ENCODE results near the gene DPH2.

DNA sequence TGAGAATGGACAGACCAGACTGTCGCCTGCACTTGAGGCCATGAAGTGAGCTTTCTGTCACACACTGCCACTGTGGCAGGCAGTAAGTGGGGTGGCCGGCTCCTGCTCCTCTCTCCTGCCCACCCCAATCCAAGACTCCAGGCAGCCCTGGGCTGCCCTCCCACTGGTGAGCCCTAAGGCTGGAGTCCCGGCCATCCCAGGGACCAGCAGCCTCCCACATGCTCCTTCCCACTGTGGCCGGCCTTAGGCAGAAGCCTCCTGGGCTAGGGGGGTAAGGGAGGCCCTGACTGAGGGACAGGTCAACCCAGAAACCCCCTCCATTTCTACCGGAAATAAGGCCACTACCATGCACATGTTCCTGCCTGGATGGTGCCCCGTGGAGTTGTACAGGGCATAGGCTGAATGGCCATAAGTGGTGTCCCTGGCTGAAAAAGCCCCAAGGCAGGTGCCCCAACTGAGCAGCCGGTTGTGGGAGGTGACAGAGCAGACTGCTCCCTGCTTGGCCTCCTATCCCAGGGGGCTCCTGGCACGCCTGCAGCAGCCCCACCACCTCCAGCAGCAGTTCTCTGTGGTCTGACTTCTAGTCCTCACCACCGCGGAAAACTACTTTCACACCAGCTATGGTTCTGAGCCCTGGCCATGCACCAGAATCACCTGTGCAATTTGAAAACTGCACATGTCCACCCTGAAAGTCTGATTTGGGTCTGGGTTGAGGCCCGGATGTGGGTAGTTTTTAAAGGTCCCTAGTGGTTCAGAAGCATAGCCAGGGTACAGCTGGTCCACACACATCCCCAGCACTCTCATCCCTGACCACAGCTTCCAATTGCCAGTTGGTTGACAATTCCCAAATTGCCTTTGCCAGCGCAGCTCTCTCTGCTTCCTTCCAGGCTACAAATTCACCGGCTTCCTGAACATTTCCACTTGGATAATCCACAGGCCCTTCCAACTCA is 37.8 kb upstream of the DPH2 start:
- TF ChIP-seq, protein P1, sequence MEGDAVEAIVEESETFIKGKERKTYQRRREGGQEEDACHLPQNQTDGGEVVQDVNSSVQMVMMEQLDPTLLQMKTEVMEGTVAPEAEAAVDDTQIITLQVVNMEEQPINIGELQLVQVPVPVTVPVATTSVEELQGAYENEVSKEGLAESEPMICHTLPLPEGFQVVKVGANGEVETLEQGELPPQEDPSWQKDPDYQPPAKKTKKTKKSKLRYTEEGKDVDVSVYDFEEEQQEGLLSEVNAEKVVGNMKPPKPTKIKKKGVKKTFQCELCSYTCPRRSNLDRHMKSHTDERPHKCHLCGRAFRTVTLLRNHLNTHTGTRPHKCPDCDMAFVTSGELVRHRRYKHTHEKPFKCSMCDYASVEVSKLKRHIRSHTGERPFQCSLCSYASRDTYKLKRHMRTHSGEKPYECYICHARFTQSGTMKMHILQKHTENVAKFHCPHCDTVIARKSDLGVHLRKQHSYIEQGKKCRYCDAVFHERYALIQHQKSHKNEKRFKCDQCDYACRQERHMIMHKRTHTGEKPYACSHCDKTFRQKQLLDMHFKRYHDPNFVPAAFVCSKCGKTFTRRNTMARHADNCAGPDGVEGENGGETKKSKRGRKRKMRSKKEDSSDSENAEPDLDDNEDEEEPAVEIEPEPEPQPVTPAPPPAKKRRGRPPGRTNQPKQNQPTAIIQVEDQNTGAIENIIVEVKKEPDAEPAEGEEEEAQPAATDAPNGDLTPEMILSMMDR (IDR thresholded peaks at IDR 0.05): no peak
- TF ChIP-seq POLR2A (IDR thresholded peaks at IDR 0.05) (no peak), POLR2AphosphoS5 (IDR thresholded peaks at IDR 0.05) (no peak)

Measured in gastroesophageal sphincter (tissue), 3 donors.